ENCODE results near the gene ATG4D.

The ATG4D gene

DNA sequence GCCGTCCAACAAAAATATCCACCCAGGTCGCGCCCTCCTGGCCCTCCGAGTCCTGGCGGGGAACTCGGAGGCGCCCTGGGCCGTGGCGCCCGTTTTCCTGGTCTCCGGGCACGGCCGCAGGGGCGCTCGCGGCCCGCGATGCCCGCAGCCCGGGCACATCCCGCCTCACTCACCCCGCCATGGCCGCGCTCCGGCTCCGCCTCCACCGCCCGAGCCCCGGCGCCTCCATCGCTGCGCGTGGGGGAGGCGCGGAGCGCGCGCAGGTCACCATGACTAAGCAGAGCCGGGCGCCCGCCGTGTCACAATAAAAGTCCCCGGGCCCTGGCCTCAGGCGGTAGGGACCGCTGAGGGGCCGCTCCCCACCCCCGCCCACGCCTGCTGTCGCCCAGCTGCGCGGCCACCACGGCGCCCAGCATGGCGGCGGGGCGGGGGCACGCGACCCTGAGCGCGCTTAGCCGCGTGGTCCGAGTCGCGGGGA, 41.1 kb upstream of the ATG4D start:
- H3K36me3 ChIP-seq (ENCODE audit: control insufficient read depth in 2 of 2, insufficient read depth in 1 of 2, low read length in 2 of 2), result peaks cover 9 to 26% of the 10 kb centered on the region in 2 experiments; a peak in 2 of 3 replicates
- H3K4me1 ChIP-seq (ENCODE audit: control insufficient read depth, insufficient read depth, low read length), result peaks cover 4% of the 10 kb centered on the region; the same call in 1 of the 2 replicates
- ChIA-PET CTCF (no interaction called here), POLR2A (interaction anchor here (0.6 to 0.7 kb wide), 4 partner anchors 24 to 248 kb away, joined by 3 to 4 read pairs (median 4); partner anchors contain the start of gene CDKN2D)
- H3K4me3 ChIP-seq (ENCODE audit: low read depth, low read length), result peak overlapping the region; percentile 85
- peak overlapping the region; percentile 94 for H3K27ac ChIP-seq (ENCODE audit: extremely low read depth, low read depth, low read length)
- no peaks in the 10 kb centered on the region for H3K9me3 ChIP-seq (ENCODE audit: control insufficient read depth, insufficient read depth, low read depth, low read length)
- TF ChIP-seq ZNF596 (tag by site-specific recombination; IDR thresholded peaks at IDR 0.05), result no peak
- TF ChIP-seq ZNF266 (tag by site-specific recombination; IDR thresholded peaks at IDR 0.05; ENCODE audit: low read depth), result no peak
- TF ChIP-seq ZNF184 (tag by site-specific recombination; IDR thresholded peaks at IDR 0.05), result peak; percentile 78
- peak; percentile 51; the same call in 1 of the 2 replicates for TF ChIP-seq ZSCAN5A (tag by site-specific recombination; IDR thresholded peaks at IDR 0.05)
- peak; percentile 94; the same call in 1 of the 2 replicates for TF ChIP-seq HOXC10 (CRISPR knock-in tag; IDR thresholded peaks at IDR 0.05)
- no peak for TF ChIP-seq FEZF1 (tag by site-specific recombination; IDR thresholded peaks at IDR 0.05)
- TF ChIP-seq ZNF747 (tag by site-specific recombination; IDR thresholded peaks at IDR 0.05), result no peak
- no peak for TF ChIP-seq ZNF324 (tag by site-specific recombination; IDR thresholded peaks at IDR 0.05)
- TF ChIP-seq, protein P1, sequence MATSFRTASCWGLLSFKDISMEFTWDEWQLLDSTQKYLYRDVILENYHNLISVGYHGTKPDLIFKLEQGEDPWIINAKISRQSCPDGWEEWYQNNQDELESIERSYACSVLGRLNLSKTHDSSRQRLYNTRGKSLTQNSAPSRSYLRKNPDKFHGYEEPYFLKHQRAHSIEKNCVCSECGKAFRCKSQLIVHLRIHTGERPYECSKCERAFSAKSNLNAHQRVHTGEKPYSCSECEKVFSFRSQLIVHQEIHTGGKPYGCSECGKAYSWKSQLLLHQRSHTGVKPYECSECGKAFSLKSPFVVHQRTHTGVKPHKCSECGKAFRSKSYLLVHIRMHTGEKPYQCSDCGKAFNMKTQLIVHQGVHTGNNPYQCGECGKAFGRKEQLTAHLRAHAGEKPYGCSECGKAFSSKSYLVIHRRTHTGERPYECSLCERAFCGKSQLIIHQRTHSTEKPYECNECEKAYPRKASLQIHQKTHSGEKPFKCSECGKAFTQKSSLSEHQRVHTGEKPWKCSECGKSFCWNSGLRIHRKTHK (tag by site-specific recombination; IDR thresholded peaks at IDR 0.05), result no peak
- TF ChIP-seq ZNF140 (tag by site-specific recombination; IDR thresholded peaks at IDR 0.05), result no peak
- no peak for TF ChIP-seq KLF7 (tag by site-specific recombination; IDR thresholded peaks at IDR 0.05; ENCODE audit: borderline replicate concordance)
- 0 out of 2 replicates have a peak, but pooled peaks have one; percentile 15 for TF ChIP-seq ZBTB20 (tag by site-specific recombination; IDR thresholded peaks at IDR 0.05)
- TF ChIP-seq GLI2 (tag by site-specific recombination; IDR thresholded peaks at IDR 0.05; ENCODE audit: borderline replicate concordance, low read depth), result 0 out of 2 replicates have a peak, but pooled peaks have one; percentile 16
- TF ChIP-seq ZBTB48 (tag by site-specific recombination; IDR thresholded peaks at IDR 0.05), result no peak
- TF ChIP-seq ZNF157 (tag by site-specific recombination; IDR thresholded peaks at IDR 0.05), result no peak
- TF ChIP-seq, protein P2, sequence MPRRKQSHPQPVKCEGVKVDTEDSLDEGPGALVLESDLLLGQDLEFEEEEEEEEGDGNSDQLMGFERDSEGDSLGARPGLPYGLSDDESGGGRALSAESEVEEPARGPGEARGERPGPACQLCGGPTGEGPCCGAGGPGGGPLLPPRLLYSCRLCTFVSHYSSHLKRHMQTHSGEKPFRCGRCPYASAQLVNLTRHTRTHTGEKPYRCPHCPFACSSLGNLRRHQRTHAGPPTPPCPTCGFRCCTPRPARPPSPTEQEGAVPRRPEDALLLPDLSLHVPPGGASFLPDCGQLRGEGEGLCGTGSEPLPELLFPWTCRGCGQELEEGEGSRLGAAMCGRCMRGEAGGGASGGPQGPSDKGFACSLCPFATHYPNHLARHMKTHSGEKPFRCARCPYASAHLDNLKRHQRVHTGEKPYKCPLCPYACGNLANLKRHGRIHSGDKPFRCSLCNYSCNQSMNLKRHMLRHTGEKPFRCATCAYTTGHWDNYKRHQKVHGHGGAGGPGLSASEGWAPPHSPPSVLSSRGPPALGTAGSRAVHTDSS (tag by site-specific recombination; IDR thresholded peaks at IDR 0.05), result 0 out of 2 replicates have a peak, but pooled peaks have one; percentile 35
- peak; percentile 47 for TF ChIP-seq SP3 (tag by site-specific recombination; IDR thresholded peaks at IDR 0.05)
- no peak for TF ChIP-seq ZNF776 (tag by site-specific recombination; IDR thresholded peaks at IDR 0.05; ENCODE audit: borderline replicate concordance)
- TF ChIP-seq PATZ1 (tag by site-specific recombination; IDR thresholded peaks at IDR 0.05), result no peak
- no peak for TF ChIP-seq ZXDB (tag by site-specific recombination; IDR thresholded peaks at IDR 0.05)
- TF ChIP-seq, protein P3, sequence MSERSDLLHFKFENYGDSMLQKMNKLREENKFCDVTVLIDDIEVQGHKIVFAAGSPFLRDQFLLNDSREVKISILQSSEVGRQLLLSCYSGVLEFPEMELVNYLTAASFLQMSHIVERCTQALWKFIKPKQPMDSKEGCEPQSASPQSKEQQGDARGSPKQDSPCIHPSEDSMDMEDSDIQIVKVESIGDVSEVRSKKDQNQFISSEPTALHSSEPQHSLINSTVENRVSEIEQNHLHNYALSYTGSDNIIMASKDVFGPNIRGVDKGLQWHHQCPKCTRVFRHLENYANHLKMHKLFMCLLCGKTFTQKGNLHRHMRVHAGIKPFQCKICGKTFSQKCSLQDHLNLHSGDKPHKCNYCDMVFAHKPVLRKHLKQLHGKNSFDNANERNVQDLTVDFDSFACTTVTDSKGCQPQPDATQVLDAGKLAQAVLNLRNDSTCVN (tag by site-specific recombination; optimal IDR thresholded peaks at IDR 0.05), result peak; percentile 95
- TF ChIP-seq ZNF341 (tag by site-specific recombination; IDR thresholded peaks at IDR 0.05; ENCODE audit: low read depth), result no peak
- TF ChIP-seq ZBTB49 (tag by site-specific recombination; IDR thresholded peaks at IDR 0.05; ENCODE audit: low read depth), result no peak; the same call in 1 of the 2 replicates
- TF ChIP-seq ZNF416 (tag by site-specific recombination; IDR thresholded peaks at IDR 0.05), result no peak
- no peak for TF ChIP-seq ZNF791 (tag by site-specific recombination; IDR thresholded peaks at IDR 0.05)
- TF ChIP-seq ZNF692 (tag by site-specific recombination; IDR thresholded peaks at IDR 0.05), result peak; percentile 74; the same call in 1 of the 2 replicates
- TF ChIP-seq ZFP3 (tag by site-specific recombination; IDR thresholded peaks at IDR 0.05; ENCODE audit: low read depth), result no peak
